ENCODE results near the gene DICER1.

- TF ChIP-seq, protein P1, sequence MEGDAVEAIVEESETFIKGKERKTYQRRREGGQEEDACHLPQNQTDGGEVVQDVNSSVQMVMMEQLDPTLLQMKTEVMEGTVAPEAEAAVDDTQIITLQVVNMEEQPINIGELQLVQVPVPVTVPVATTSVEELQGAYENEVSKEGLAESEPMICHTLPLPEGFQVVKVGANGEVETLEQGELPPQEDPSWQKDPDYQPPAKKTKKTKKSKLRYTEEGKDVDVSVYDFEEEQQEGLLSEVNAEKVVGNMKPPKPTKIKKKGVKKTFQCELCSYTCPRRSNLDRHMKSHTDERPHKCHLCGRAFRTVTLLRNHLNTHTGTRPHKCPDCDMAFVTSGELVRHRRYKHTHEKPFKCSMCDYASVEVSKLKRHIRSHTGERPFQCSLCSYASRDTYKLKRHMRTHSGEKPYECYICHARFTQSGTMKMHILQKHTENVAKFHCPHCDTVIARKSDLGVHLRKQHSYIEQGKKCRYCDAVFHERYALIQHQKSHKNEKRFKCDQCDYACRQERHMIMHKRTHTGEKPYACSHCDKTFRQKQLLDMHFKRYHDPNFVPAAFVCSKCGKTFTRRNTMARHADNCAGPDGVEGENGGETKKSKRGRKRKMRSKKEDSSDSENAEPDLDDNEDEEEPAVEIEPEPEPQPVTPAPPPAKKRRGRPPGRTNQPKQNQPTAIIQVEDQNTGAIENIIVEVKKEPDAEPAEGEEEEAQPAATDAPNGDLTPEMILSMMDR (IDR thresholded peaks at IDR 0.05): no peak
- TF ChIP-seq EZH2 (IDR thresholded peaks at IDR 0.05; ENCODE audit: borderline replicate concordance, insufficient read depth, low read depth, low read length, poor library complexity, severe bottlenecking): no peak
Measured at GRCh38 chr14:95132760-95133159, 24.6 kb downstream of the DICER1 start.

Measured in B cell (primary cell).